GM23338 (cell line): ENCODE data around the gene SOX15. TPM values are rescaled to one million over a fixed set of nuclear protein-coding genes. Genes with fewer than 3 reads are reported as not detected.

Source experiments
- ATAC-seq: fragments of 200-7000 bp; cut with Tn5 transposase; 3 replicates; pipeline ENCODE4 v1.9.1; 2020
- DNase-seq: peaks from one replicate; pipeline ENCODE4 v3.0.0-alpha.2; 2015; ENCODE audit warnings: low spot score
- H2AFZ ChIP-seq: fragments of 200-600 bp; sonication (generic); 2 replicates; pipeline ENCODE4 v1.8.0; 2016; ENCODE audit warnings: antibody characterized with exemption, mild to moderate bottlenecking, moderate library complexity
- H3F3A ChIP-seq: fragments of 200-600 bp; sonication (generic); replicated peaks from 2 replicates; pipeline ENCODE4 v1.8.0; 2017; ENCODE audit warnings: antibody characterized with exemption, mixed run types, low read depth
- H3K27ac ChIP-seq: fragments of 200-600 bp; sonication (generic); 2 replicates; pipeline ENCODE4 v1.6.1; 2016; ENCODE audit warnings: low read depth
- H3K27me3 ChIP-seq: fragments of 200-600 bp; sonication (generic); 2 replicates; pipeline ENCODE4 v1.8.0; 2016; ENCODE audit warnings: mild to moderate bottlenecking, mixed run types, moderate library complexity; ENCODE audit not compliant: insufficient read depth
- H3K36me3 ChIP-seq: fragments of 200-600 bp; sonication (generic); 2 replicates; pipeline ENCODE4 v1.8.0; 2016; ENCODE audit warnings: mild to moderate bottlenecking; ENCODE audit not compliant: insufficient read depth
- H3K4me1 ChIP-seq: fragments of 200-600 bp; sonication (generic); 2 replicates; pipeline ENCODE4 v1.8.0; 2016; ENCODE audit warnings: mild to moderate bottlenecking, moderate library complexity; ENCODE audit not compliant: insufficient read depth
- H3K4me2 ChIP-seq: fragments of 200-600 bp; sonication (generic); 2 replicates; pipeline ENCODE4 v1.7.1; 2017; ENCODE audit warnings: mixed run types
- H3K4me3 ChIP-seq: fragments of 200-600 bp; sonication (generic); 2 replicates; pipeline ENCODE4 v1.6.1; 2016; ENCODE audit warnings: mixed run types
- H3K79me2 ChIP-seq: fragments of 200-600 bp; sonication (generic); replicated peaks from 2 replicates; pipeline ENCODE4 v1.8.0; 2017; ENCODE audit warnings: mild to moderate bottlenecking; ENCODE audit not compliant: insufficient read depth
- H3K9me2 ChIP-seq: fragments of 200-600 bp; sonication (generic); 2 replicates; pipeline ENCODE4 v1.8.0; 2017; ENCODE audit not compliant: insufficient read depth
- H4K20me1 ChIP-seq: fragments of 200-600 bp; sonication (generic); replicated peaks from 2 replicates; pipeline ENCODE4 v1.8.0; 2017; ENCODE audit warnings: mild to moderate bottlenecking; ENCODE audit not compliant: insufficient read depth
- H3K27ac Mint-ChIP-seq: 2 replicates; pipeline ENCODE4 v1.8.0; 2020; ENCODE audit warnings: inconsistent platforms, mild to moderate bottlenecking, moderate library complexity, mixed read lengths
- H3K27me3 Mint-ChIP-seq: 3 replicates; pipeline ENCODE4 v1.8.0; 2022; ENCODE audit warnings: low read depth, mild to moderate bottlenecking, moderate library complexity, mixed read lengths, inconsistent platforms; ENCODE audit not compliant: insufficient read depth, poor library complexity
- H3K36me3 Mint-ChIP-seq: 3 replicates; pipeline ENCODE4 v1.8.0; 2021; ENCODE audit warnings: low read depth, mild to moderate bottlenecking, inconsistent platforms, moderate library complexity, mixed read lengths
- H3K4me1 Mint-ChIP-seq: 3 replicates; pipeline ENCODE4 v1.8.0; 2020; ENCODE audit warnings: mild to moderate bottlenecking, inconsistent platforms, mixed read lengths
- H3K4me3 Mint-ChIP-seq: 3 replicates; pipeline ENCODE4 v1.8.0; 2021; ENCODE audit warnings: moderate library complexity, mild to moderate bottlenecking, inconsistent platforms, mixed read lengths
- H3K9me3 Mint-ChIP-seq: 3 replicates; pipeline ENCODE4 v1.8.0; 2020; ENCODE audit warnings: moderate library complexity, mild to moderate bottlenecking, inconsistent platforms, mixed read lengths
- CREB1 ChIP-seq: fragments of 250-450 bp; sonication (Bioruptor Pico); IDR thresholded peaks from 2 replicates; pipeline ENCODE4 v1.5.0; 2020; ENCODE audit warnings: low read depth, mild to moderate bottlenecking, moderate library complexity
- CTCF ChIP-seq, 2 experiments: fragments of 200-600 bp in 1 of 2; sonication (generic) in 1 of 2; conservative IDR thresholded peaks; 2 replicates each; pipeline versions ENCODE4 v1.5.1 to v1.6.1; 2016 to 2017; ENCODE audit warnings: antibody characterized with exemption in 2 of 2, low read depth in 2 of 2, mild to moderate bottlenecking in 2 of 2, moderate library complexity in 1 of 2
- EZH2 ChIP-seq: fragments of 200-600 bp; sonication (generic); IDR thresholded peaks from one replicate; pipeline ENCODE4 v1.8.0; 2017; ENCODE audit warnings: antibody characterized with exemption, mild to moderate bottlenecking, low read depth; ENCODE audit not compliant: unreplicated experiment
- EZH2phosphoT487 ChIP-seq: fragments of 200-600 bp; sonication (generic); IDR thresholded peaks from one replicate; pipeline ENCODE4 v1.8.1; 2018; ENCODE audit warnings: antibody characterized with exemption; ENCODE audit not compliant: unreplicated experiment
- JUNB ChIP-seq: IDR thresholded peaks from one replicate; pipeline ENCODE4 v1.6.1; 2016; ENCODE audit warnings: antibody characterized with exemption; ENCODE audit not compliant: unreplicated experiment
- NANOG ChIP-seq: IDR thresholded peaks from 2 replicates; pipeline ENCODE4 v1.6.1; 2016; ENCODE audit warnings: antibody characterized with exemption, borderline replicate concordance
- POLR2AphosphoS5 ChIP-seq: IDR thresholded peaks from 2 replicates; pipeline ENCODE4 v1.6.1; 2016; ENCODE audit warnings: antibody characterized with exemption, low read depth
- STAT1 ChIP-seq: IDR thresholded peaks from one replicate; pipeline ENCODE4 v1.6.1; 2016; ENCODE audit warnings: antibody characterized with exemption; ENCODE audit not compliant: unreplicated experiment
- ZNF114 ChIP-seq: fragments of 250-450 bp; sonication (Bioruptor Pico); IDR thresholded peaks from 2 replicates; pipeline ENCODE4 v1.5.0; 2020; ENCODE audit warnings: mild to moderate bottlenecking, moderate library complexity
- ZNF331 ChIP-seq: fragments of 250-450 bp; sonication (Bioruptor Pico); IDR thresholded peaks from 2 replicates; pipeline ENCODE4 v1.5.0; 2020; ENCODE audit warnings: low read depth, mild to moderate bottlenecking, moderate library complexity
- polyA plus RNA-seq: library from polyadenylated mRNA; unstranded; fragments of >200 nt; fragmentation: Nextera tagmentation; extraction: Ambion mirVana; gene quantifications from 2 replicates; pipeline ENCODE4 v1.2.1, GENCODE V29; 2016
- total RNA-seq: library from RNA; depleted of rRNA; stranded (reverse); fragments of >200 nt; shearing (Covaris generic); gene quantifications from 2 replicates; pipeline ENCODE4 v1.2.3, GENCODE V29; 2014
- TF ChIP-seq, protein P1 (sequence below): IDR thresholded peaks from one replicate; pipeline ENCODE4 v1.6.1; 2018; ENCODE audit warnings: antibody characterized with exemption; ENCODE audit not compliant: unreplicated experiment
- TF ChIP-seq, protein P2 (sequence below): fragments of 250-450 bp; sonication (Bioruptor Pico); IDR thresholded peaks from 2 replicates; pipeline ENCODE4 v1.5.0; 2020; ENCODE audit warnings: mild to moderate bottlenecking, moderate library complexity
- TF ChIP-seq, protein P3 (sequence below): IDR thresholded peaks from 2 replicates; pipeline ENCODE4 v1.6.1; 2016; ENCODE audit warnings: antibody characterized with exemption

The SOX15 gene
- total and polyA plus RNA-seq, 2 experiments from 2014 or later, result 29.9 to 43.0 TPM

GRCh38 chr17:7557775-7558543 is 31.9 kb downstream of the SOX15 start:
- H4K20me1 ChIP-seq, result no peaks in the 10 kb centered on the region; the same call in 1 of the 2 replicates
- DNase-seq, result peak; percentile 83
- peak overlapping the region; percentile 19; the same call in 1 of the 2 replicates for H3K27ac ChIP-seq

More at GRCh38 chr17:7557775-7558543, 31.9 kb downstream of the SOX15 start:
- TF ChIP-seq ZNF114 (CRISPR knock-in tag) (no peak), EZH2phosphoT487 (no peak), CREB1 (no peak), STAT1 (no peak), POLR2AphosphoS5 (peak; percentile 49), CTCF (conservative IDR thresholded peaks at IDR 0.05; ENCODE audit: low read depth in 2 of 2) (peak in 1 of 2 experiments; percentile 8; a peak in 1 of 4 replicates), ZNF331 (CRISPR knock-in tag) (no peak), EZH2 (no peak), JUNB (no peak), NANOG (no peak)
- TF ChIP-seq, protein P1, sequence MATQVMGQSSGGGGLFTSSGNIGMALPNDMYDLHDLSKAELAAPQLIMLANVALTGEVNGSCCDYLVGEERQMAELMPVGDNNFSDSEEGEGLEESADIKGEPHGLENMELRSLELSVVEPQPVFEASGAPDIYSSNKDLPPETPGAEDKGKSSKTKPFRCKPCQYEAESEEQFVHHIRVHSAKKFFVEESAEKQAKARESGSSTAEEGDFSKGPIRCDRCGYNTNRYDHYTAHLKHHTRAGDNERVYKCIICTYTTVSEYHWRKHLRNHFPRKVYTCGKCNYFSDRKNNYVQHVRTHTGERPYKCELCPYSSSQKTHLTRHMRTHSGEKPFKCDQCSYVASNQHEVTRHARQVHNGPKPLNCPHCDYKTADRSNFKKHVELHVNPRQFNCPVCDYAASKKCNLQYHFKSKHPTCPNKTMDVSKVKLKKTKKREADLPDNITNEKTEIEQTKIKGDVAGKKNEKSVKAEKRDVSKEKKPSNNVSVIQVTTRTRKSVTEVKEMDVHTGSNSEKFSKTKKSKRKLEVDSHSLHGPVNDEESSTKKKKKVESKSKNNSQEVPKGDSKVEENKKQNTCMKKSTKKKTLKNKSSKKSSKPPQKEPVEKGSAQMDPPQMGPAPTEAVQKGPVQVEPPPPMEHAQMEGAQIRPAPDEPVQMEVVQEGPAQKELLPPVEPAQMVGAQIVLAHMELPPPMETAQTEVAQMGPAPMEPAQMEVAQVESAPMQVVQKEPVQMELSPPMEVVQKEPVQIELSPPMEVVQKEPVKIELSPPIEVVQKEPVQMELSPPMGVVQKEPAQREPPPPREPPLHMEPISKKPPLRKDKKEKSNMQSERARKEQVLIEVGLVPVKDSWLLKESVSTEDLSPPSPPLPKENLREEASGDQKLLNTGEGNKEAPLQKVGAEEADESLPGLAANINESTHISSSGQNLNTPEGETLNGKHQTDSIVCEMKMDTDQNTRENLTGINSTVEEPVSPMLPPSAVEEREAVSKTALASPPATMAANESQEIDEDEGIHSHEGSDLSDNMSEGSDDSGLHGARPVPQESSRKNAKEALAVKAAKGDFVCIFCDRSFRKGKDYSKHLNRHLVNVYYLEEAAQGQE, result no peak
- TF ChIP-seq, protein P2, sequence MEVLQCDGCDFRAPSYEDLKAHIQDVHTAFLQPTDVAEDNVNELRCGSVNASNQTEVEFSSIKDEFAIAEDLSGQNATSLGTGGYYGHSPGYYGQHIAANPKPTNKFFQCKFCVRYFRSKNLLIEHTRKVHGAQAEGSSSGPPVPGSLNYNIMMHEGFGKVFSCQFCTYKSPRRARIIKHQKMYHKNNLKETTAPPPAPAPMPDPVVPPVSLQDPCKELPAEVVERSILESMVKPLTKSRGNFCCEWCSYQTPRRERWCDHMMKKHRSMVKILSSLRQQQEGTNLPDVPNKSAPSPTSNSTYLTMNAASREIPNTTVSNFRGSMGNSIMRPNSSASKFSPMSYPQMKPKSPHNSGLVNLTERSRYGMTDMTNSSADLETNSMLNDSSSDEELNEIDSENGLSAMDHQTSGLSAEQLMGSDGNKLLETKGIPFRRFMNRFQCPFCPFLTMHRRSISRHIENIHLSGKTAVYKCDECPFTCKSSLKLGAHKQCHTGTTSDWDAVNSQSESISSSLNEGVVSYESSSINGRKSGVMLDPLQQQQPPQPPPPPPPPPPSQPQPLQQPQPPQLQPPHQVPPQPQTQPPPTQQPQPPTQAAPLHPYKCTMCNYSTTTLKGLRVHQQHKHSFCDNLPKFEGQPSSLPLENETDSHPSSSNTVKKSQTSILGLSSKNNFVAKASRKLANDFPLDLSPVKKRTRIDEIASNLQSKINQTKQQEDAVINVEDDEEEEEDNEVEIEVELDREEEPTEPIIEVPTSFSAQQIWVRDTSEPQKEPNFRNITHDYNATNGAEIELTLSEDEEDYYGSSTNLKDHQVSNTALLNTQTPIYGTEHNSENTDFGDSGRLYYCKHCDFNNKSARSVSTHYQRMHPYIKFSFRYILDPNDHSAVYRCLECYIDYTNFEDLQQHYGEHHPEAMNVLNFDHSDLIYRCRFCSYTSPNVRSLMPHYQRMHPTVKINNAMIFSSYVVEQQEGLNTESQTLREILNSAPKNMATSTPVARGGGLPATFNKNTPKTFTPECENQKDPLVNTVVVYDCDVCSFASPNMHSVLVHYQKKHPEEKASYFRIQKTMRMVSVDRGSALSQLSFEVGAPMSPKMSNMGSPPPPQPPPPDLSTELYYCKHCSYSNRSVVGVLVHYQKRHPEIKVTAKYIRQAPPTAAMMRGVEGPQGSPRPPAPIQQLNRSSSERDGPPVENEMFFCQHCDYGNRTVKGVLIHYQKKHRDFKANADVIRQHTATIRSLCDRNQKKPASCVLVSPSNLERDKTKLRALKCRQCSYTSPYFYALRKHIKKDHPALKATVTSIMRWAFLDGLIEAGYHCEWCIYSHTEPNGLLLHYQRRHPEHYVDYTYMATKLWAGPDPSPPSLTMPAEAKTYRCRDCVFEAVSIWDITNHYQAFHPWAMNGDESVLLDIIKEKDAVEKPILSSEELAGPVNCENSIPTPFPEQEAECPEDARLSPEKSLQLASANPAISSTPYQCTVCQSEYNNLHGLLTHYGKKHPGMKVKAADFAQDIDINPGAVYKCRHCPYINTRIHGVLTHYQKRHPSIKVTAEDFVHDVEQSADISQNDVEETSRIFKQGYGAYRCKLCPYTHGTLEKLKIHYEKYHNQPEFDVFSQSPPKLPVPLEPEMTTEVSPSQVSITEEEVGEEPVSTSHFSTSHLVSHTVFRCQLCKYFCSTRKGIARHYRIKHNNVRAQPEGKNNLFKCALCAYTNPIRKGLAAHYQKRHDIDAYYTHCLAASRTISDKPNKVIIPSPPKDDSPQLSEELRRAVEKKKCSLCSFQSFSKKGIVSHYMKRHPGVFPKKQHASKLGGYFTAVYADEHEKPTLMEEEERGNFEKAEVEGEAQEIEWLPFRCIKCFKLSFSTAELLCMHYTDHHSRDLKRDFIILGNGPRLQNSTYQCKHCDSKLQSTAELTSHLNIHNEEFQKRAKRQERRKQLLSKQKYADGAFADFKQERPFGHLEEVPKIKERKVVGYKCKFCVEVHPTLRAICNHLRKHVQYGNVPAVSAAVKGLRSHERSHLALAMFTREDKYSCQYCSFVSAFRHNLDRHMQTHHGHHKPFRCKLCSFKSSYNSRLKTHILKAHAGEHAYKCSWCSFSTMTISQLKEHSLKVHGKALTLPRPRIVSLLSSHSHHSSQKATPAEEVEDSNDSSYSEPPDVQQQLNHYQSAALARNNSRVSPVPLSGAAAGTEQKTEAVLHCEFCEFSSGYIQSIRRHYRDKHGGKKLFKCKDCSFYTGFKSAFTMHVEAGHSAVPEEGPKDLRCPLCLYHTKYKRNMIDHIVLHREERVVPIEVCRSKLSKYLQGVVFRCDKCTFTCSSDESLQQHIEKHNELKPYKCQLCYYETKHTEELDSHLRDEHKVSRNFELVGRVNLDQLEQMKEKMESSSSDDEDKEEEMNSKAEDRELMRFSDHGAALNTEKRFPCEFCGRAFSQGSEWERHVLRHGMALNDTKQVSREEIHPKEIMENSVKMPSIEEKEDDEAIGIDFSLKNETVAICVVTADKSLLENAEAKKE (CRISPR knock-in tag), result no peak
- TF ChIP-seq, protein P3, sequence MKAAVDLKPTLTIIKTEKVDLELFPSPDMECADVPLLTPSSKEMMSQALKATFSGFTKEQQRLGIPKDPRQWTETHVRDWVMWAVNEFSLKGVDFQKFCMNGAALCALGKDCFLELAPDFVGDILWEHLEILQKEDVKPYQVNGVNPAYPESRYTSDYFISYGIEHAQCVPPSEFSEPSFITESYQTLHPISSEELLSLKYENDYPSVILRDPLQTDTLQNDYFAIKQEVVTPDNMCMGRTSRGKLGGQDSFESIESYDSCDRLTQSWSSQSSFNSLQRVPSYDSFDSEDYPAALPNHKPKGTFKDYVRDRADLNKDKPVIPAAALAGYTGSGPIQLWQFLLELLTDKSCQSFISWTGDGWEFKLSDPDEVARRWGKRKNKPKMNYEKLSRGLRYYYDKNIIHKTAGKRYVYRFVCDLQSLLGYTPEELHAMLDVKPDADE, result no peak
- Histone ChIP-seq H3K4me2 (peak overlapping the region; percentile 80), H3K9me2 (no peaks in the 10 kb centered on the region), H3K79me2 (peaks cover 10% of the 10 kb centered on the region), H2AFZ (peak overlapping the region; percentile 91), H3K27me3 (no peaks in the 10 kb centered on the region), H3F3A (peaks cover 27% of the 10 kb centered on the region), H3K4me1 (peaks cover 43% of the 10 kb centered on the region), H3K4me3 (peak overlapping the region; percentile 41), H3K36me3 (no peaks in the 10 kb centered on the region)
- Mint-ChIP-seq H3K4me1 (peaks cover 56% of the 10 kb centered on the region), H3K9me3 (no peaks in the 10 kb centered on the region), H3K27me3 (peaks cover 27% of the 10 kb centered on the region), H3K4me3 (peak overlapping the region; percentile 60), H3K27ac (peak overlapping the region; percentile 89), H3K36me3 (peaks cover 7% of the 10 kb centered on the region)
- ATAC-seq, result peak; percentile 45
